Smooth muscle cell (in vitro differentiated cells): Measurements from ENCODE around the gene HPN. TPM values are rescaled to one million over a fixed set of nuclear protein-coding genes. Genes with fewer than 3 reads are reported as not detected.

Experiments
- DNase-seq: peaks from one replicate; lab custom pipeline; 2025; ENCODE audit not compliant: unreplicated experiment; lab: John Stamatoyannopoulos, UW
- H2AFZ ChIP-seq: fragments of 200-600 bp; sonication (generic); 2 replicates; pipeline ENCODE4 v1.6.0; 2016; ENCODE audit warnings: antibody characterized with exemption, low read depth, mild to moderate bottlenecking
- H3F3A ChIP-seq: fragments of 200-600 bp; sonication (generic); 2 replicates; pipeline ENCODE4 v1.6.0; 2017; ENCODE audit warnings: antibody characterized with exemption, low read depth
- H3K27ac ChIP-seq: fragments of 200-600 bp; sonication (generic); 2 replicates; pipeline ENCODE4 v1.5.1; 2016; ENCODE audit warnings: low read depth, mild to moderate bottlenecking
- H3K27me3 ChIP-seq: fragments of 200-600 bp; sonication (generic); 2 replicates; pipeline ENCODE4 v1.6.1; 2016; ENCODE audit warnings: low read depth, mild to moderate bottlenecking
- H3K36me3 ChIP-seq: fragments of 200-600 bp; sonication (generic); 2 replicates; pipeline ENCODE4 v1.5.1; 2016; ENCODE audit warnings: low read depth
- H3K4me1 ChIP-seq: fragments of 200-600 bp; sonication (generic); 2 replicates; pipeline ENCODE4 v1.5.1; 2016; ENCODE audit warnings: low read depth
- H3K4me2 ChIP-seq: fragments of 200-600 bp; sonication (generic); 2 replicates; pipeline ENCODE4 v1.6.0; 2016; ENCODE audit warnings: mild to moderate bottlenecking
- H3K4me3 ChIP-seq: fragments of 200-600 bp; sonication (generic); 2 replicates; pipeline ENCODE4 v1.5.1; 2016; ENCODE audit warnings: mild to moderate bottlenecking
- H3K79me2 ChIP-seq: fragments of 200-600 bp; sonication (generic); 2 replicates; pipeline ENCODE4 v1.6.0; 2016; ENCODE audit warnings: low read depth, mild to moderate bottlenecking
- H3K9ac ChIP-seq: fragments of 200-600 bp; sonication (generic); 2 replicates; pipeline ENCODE4 v1.6.0; 2016; ENCODE audit warnings: low read depth
- H3K9me3 ChIP-seq: fragments of 200-600 bp; sonication (generic); replicated peaks from 2 replicates; pipeline ENCODE4 v1.5.1; 2016; ENCODE audit warnings: low read depth
- H4K20me1 ChIP-seq: fragments of 200-600 bp; sonication (generic); 2 replicates; pipeline ENCODE4 v1.6.0; 2016; ENCODE audit warnings: low read depth
- CTCF ChIP-seq: fragments of 200-600 bp; sonication (generic); IDR thresholded peaks from 2 replicates; pipeline ENCODE4 v1.5.1; 2017; ENCODE audit warnings: borderline replicate concordance, mild to moderate bottlenecking, antibody characterized with exemption; ENCODE audit not compliant: insufficient read depth, poor library complexity, severe bottlenecking
- WGBS: methylation state at CpG from one replicate; pipeline ENCODE4 v1.1.7; 2016; ENCODE audit warnings: low lambda C conversion rate; 5-methylcytosine and 5-hydroxymethylcytosine counted together
- polyA plus RNA-seq: library from polyadenylated mRNA; unstranded; fragments of >200 nt; fragmentation: Nextera tagmentation; extraction: Ambion mirVana; gene quantifications from 2 replicates; pipeline ENCODE4 v1.2.1, GENCODE V29; 2016
- total RNA-seq: library from RNA; depleted of rRNA; stranded (reverse); fragments of >200 nt; gene quantifications from 2 replicates; pipeline ENCODE4 v1.2.3, GENCODE V29; 2014

HPN gene
- total and polyA plus RNA-seq, 2 experiments from 2014 or later = 1.3 to 4.1 TPM

GRCh38 chr19:35037716-35038622 is 3.6 kb upstream of the HPN start:
- Histone ChIP-seq H3K9me3 (no peaks in the 10 kb centered on the region), H3K79me2 (no peaks in the 10 kb centered on the region), H3F3A (no peaks in the 10 kb centered on the region), H3K9ac (no peak overlapping the region), H3K4me1 (no peaks in the 10 kb centered on the region), H3K27me3 (no peaks in the 10 kb centered on the region), H3K4me2 (no peak overlapping the region), H4K20me1 (no peaks in the 10 kb centered on the region), H3K4me3 (no peak overlapping the region), H3K27ac (no peak overlapping the region), H3K36me3 (no peaks in the 10 kb centered on the region), H2AFZ (no peak overlapping the region)
- no peak for DNase-seq
- TF ChIP-seq CTCF = no peak
- WGBS = 90% methylated on average over 12 of the region's 13 CpGs

GRCh38 chr19:35038623-35039512 is 2.7 kb upstream of the HPN start:
- Histone ChIP-seq H4K20me1 (no peaks in the 10 kb centered on the region), H3K27ac (no peak overlapping the region), H3K9ac (no peak overlapping the region), H3K4me1 (no peaks in the 10 kb centered on the region), H2AFZ (no peak overlapping the region), H3K27me3 (no peaks in the 10 kb centered on the region), H3K4me2 (no peak overlapping the region), H3K4me3 (no peak overlapping the region), H3K36me3 (no peaks in the 10 kb centered on the region), H3K79me2 (no peaks in the 10 kb centered on the region), H3K9me3 (no peaks in the 10 kb centered on the region), H3F3A (no peaks in the 10 kb centered on the region)
- WGBS = 91% methylated on average over 17 of the region's 17 CpGs
- DNase-seq = no peak
- TF ChIP-seq CTCF = no peak

DNA sequence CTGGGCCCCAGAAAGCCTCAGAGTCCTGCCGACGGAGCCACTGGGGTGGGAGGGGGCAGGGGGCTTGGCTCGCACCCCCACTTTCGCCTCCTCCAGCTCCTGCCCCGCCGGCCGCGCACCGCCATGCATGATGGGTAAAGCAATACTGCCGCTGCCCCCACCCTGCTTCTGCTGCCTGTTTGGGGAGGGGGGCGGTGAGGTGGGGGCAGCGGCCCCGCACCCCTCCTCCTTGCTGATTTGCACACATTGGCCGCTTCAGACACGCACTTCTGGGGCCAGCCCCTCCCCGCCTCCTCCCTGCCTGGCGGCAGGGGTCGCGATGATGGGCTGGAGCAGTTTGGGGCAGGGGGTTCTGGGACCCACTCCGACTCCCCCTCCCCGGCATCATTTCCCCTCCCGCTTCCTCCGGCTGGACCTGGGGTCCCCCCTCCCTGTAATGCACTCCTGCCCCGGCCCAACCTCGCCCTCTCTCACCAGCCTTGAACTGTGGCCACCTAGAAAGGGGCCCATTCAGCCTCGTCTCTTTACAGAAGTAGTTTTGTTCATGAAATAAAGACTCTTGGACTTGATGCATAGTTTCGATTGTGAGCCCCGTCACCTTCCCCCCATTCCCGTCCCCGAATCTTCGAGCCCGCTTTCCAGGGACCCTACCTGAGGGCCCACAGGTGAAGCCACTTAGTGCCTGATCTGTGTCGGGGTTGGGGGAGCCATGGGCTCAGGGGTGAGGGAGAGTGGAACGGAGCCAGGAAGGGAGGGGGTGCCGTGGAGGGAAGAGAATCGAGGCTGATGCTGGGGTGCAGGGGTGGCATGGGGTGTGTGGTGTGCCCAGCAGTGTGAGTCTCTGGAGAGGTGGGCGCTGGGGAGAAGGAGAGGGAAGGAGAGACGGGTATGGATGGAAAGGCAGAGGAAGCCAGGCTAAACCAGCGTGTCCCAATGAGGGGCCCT is 1.4 kb upstream of the HPN start:
- Histone ChIP-seq H4K20me1 (no peaks in the 10 kb centered on the region), H3K4me2 (peak overlapping the region; percentile 67)

More for the DNA sequence above, 1.4 kb upstream of the HPN start:
- no peaks in the 10 kb centered on the region for H3K79me2 ChIP-seq
- H3K27ac ChIP-seq = no peak overlapping the region
- H3K36me3 ChIP-seq = no peaks in the 10 kb centered on the region
- no peak overlapping the region for H3K4me3 ChIP-seq
- H3K4me1 ChIP-seq = no peaks in the 10 kb centered on the region
- WGBS = 92% methylated on average over 31 of the region's 39 CpGs
- no peaks in the 10 kb centered on the region for H3F3A ChIP-seq
- H3K9me3 ChIP-seq = no peaks in the 10 kb centered on the region
- no peak for TF ChIP-seq CTCF
- DNase-seq = no peak
- no peak overlapping the region for H2AFZ ChIP-seq
- H3K27me3 ChIP-seq = no peaks in the 10 kb centered on the region
- H3K9ac ChIP-seq = no peak overlapping the region
